GM10847 (cell line): ENCODE measurements around the gene APPBP2.

Experiments
- POLR2A ChIP-seq: IDR thresholded peaks from 2 replicates; pipeline ENCODE4 v1.6.1; 2011; ENCODE audit not compliant: insufficient read length; ENCODE audit errors: extremely low read depth

Gene APPBP2, protein sequence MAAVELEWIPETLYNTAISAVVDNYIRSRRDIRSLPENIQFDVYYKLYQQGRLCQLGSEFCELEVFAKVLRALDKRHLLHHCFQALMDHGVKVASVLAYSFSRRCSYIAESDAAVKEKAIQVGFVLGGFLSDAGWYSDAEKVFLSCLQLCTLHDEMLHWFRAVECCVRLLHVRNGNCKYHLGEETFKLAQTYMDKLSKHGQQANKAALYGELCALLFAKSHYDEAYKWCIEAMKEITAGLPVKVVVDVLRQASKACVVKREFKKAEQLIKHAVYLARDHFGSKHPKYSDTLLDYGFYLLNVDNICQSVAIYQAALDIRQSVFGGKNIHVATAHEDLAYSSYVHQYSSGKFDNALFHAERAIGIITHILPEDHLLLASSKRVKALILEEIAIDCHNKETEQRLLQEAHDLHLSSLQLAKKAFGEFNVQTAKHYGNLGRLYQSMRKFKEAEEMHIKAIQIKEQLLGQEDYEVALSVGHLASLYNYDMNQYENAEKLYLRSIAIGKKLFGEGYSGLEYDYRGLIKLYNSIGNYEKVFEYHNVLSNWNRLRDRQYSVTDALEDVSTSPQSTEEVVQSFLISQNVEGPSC

DNA sequence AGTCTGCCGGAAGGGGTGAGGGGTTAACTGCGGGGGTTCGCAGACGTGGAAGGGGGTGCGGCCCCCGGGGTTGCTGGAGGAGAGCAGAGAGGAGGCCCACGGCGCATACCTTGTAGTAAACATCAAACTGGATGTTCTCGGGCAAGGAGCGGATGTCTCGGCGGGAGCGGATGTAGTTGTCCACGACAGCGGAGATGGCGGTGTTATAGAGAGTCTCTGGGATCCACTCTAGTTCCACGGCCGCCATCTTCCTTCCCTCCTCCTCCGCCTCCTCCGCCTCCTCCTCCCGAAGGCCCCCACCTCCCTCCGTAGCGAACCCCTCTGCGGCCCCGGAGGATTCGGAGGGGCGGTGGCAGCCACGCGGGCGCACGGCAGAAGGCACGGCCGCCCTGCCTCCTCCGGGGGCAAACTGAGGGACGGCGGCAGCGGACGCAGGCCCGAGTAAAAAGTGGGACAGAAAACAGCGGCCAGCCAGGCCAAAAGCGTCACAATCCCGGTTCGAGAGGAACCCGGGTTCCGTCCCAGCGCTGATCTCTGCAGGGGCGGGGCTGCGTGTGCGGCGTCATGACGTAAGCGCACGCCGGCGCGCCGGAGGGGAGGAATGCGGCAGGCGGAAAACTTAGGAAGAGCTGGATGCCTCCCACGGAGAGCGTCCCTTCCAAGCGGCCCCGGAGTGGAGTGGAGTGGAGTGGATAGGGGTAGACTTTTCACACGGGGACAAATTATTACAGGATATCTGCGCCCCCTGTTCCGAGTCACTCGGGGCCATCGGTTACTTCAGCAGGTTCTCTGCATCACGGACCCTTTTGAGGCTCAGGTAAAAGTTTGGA, at the start of gene APPBP2:
TSS of gene APPBP2 (minus strand) at position 558 of the 830 bp plus-strand sequence. CDS start at position 247, 311 bp downstream.
- peak; percentile 72 for TF ChIP-seq POLR2A

DNA sequence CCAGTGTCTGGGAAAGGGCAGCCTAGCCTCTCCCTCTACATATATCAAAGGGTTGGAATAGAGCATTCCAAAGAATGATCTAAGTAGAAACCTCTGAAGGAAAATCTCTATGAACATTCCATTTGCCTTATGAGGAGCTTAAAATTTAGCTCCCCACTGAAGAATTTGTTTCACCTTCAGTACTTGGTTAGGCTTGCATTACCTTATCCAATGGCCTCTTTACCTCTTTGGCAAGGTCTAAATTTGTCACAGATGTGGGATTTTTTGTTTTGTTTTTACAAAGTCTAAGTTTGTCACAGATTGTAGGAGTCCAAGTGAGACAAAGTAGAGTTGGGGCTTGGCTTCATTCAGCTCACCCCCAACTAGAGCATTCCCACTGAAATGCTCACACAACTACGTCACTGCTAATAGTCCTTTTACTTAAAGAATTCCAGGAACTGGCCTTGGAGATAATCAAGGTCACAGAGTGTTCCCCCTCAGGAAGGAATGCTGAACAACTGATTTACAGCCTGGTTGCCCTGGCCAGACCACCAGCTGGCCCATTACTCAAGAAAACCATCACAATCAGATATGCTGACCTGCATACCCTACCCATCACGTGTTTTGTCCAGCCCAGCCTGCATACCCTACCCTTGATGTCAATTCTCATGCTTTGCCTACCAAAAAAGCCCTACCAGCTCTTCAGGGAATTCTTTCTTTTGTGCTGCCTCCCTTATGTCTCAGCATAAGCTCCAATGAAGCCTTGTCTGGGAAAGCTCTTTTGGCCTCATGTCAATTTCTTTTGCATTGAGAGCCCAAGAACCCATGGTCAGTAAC, 47.4 kb upstream of the APPBP2 start:
- TF ChIP-seq POLR2A = no peak

DNA sequence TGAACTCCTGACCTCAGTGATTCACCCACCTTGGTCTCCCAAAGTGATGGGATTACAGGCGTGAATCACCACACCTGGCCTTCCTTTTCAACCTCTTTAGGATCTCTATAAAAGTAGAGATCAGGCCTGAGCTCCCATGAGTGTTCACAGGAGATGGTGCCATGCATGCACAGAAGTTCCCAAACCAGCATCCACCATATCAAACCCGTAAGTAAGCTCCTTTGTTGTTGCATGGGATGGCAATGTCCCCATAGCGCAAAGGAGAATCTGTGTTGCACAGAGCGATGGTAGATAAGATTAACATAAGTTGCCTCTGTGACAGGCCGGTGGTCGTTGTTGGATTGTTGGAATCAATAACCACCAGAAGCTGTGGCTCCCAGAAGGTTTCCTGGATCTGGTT, 39.2 kb upstream of the APPBP2 start:
- TF ChIP-seq POLR2A = no peak

DNA sequence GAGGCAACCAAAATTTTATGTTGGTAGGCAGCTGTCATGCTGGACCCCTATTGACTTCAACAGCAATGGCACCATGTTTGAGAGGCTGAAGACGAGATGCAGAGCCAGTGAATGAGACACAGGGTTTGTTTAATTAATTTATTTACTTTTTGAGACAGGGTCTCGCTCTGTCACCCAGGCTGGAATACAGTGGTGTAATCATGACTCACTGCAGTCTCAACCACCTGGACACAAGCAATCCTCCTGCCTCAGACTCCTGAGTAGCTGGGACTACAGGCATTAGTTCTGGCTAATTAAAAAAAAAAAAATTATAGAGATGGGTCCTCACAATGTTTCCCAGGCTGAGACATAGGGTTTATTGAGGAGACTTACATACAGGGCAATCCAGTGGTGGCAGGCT, 37.7 kb upstream of the APPBP2 start:
- TF ChIP-seq POLR2A = no peak

DNA sequence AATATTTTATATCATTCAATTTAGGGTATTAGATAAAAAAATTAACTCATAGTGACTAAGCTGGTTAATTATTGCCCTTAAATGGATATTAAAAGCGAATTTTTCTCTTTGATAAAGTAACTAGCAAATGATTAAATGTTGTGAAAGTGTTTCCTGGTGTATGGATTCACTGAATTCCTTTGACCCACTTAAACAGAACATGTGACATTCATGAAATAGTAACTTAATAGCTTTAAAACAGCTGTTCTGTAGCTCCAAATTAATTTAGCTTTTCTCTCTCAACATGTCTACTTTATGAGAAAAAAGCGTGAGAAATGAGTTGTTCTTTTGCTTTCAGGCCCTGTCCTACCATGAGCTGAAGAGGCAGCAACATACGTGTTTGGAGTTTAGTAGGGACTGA, 36.4 kb upstream of the APPBP2 start:
- TF ChIP-seq POLR2A = no peak

DNA sequence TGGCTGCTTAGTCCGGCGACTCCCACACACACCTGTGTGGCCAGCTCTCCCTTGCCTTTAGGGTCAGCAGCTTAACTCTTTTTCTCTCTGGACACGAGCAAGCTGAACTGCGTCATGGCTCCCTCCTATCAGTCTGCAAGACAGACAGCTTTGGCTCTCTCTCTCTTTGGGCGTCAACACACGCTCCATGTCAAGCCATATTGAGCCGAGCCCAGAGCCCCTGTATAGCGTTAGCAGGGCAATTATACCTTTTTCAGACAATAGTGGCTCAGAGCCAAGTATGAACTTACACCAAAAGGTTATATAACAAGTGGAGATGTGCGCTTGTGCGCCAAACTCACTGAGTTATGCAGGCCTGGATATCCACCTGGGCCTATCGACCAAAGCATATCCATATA, 34.8 kb upstream of the APPBP2 start:
- TF ChIP-seq POLR2A = no peak

DNA sequence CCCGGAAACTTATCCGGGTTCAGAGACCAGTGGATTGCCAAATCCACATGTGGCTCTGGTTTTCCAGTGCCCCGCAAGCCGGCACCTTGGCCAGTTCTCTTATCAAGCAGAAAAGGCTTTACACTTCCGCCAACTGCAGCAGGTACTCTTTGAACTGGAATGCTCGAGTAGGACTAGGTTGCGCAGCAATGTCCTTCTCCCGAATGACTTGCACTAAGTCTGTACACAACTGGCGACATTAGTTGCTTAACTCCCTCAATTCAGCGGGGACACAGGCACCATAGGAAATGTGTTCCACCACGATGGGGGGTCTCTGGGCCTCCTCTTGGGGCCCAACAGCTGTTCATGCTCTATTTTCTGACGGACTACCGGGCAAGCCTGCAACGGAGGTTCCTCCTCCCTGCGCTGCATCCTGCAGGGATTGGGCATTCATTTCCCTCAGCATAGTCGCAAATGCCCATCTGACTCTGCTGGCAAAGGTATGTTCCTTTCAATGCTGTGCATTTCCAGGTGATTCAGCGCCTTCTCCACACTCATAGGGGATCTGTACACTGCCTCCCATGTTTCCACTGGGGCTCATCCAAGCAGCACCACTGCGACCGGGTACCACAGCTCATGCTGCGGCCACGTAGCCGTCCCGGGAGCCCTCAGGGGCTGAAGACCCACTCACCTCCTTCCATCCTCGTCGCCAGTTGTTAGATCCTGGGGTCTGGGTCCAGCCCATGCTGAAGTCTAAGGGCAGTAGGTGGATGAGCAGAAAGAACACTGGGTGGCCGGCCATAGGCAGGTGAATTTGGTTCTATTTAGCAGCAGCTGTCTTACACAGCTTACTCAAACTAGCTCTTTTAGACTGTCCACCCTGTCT, 34.2 kb upstream of the APPBP2 start:
- no peak for TF ChIP-seq POLR2A

DNA sequence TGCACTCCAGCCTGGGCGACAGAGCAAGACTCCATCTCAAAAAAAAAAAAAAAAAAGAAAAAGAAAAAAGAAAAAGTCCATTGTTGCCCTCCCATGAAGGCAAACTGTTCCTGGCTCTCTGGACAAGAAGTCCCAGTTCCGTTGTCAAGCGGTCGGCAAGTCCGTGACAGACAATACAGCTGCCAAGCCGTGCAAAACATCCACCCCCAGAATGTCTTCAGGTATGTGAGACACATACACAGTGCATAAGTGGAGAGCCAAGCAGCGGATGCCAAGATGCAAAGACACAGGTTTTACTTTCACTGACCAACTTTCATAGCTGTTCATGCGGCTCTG, 33.6 kb upstream of the APPBP2 start:
- TF ChIP-seq POLR2A = no peak

DNA sequence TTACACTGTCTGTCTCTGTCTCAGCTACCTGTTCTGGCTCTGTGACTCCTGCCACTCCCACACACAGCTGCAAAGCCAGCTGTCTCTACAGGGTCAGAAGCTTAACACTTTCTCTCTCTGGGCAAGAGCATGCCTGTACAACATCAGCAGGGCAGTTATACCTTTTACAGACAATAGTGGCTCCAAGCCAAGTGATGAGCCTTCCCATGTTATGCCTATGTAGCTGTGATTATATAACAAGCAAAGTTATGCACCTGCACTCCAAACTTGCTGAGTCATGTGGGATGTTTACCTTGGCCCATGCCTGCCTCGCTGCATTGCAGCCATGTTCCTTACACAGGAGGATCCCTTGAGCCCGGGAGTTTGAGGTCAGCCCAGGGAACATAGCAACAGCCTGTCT, 31.8 kb upstream of the APPBP2 start:
- TF ChIP-seq POLR2A = no peak

DNA sequence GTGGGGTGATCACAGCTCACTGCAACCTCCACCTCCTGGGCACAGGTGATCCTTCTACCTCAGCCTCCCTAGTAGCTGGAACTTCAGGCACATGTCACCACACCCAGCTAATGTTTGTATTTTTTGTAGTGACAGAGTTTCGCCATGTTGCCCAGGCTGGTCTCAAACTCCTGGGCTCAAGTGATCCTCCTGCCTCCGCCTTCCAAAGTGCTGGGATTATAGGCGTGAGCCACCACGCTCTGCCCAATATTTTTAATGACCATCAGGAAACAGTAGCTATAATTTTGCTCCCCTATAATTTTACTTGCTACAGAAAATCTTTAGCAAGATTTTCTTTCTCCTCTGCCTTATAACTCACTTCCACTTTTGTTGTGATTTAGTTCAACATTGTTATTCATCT, 29.7 kb upstream of the APPBP2 start:
- TF ChIP-seq POLR2A = no peak

DNA sequence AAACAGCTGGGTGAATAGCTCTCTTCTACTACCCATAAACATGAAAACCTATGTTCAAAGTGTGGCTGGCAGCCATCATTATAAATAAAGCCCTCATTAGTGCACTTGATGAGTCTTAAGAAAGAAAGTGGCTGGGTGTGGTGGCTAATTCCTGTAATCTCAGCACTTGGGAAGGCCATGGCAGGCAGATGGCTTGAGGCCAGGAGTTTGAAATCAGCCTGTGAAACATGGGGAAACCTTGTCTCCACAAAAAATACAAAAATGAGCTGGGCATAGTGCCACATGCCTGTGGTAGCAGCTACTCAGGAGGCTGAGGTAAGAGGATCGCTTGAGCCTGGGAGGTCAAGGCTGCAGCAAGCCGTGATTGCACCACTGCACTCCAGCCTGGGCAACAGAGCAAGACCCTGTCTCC, 28.3 kb upstream of the APPBP2 start:
- no peak for TF ChIP-seq POLR2A

DNA sequence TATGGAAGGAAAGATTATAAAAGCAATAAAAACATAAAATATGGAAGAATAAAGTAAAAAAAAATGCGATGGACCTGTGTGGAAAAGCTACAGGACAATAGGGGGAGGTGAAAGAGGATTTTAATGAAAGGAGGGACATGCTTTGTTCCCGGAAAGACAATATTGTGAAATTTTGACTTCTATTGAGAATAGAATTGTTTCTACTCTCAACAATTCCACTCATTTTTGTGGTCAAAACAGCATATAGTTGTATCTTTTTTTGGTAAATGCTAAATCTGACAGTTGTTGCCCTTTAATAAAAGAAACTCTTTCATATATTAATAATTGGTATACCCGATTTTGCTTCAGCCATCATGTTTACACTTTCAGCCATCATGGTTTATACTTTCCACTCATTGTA, 22.9 kb upstream of the APPBP2 start:
- no peak for TF ChIP-seq POLR2A

DNA sequence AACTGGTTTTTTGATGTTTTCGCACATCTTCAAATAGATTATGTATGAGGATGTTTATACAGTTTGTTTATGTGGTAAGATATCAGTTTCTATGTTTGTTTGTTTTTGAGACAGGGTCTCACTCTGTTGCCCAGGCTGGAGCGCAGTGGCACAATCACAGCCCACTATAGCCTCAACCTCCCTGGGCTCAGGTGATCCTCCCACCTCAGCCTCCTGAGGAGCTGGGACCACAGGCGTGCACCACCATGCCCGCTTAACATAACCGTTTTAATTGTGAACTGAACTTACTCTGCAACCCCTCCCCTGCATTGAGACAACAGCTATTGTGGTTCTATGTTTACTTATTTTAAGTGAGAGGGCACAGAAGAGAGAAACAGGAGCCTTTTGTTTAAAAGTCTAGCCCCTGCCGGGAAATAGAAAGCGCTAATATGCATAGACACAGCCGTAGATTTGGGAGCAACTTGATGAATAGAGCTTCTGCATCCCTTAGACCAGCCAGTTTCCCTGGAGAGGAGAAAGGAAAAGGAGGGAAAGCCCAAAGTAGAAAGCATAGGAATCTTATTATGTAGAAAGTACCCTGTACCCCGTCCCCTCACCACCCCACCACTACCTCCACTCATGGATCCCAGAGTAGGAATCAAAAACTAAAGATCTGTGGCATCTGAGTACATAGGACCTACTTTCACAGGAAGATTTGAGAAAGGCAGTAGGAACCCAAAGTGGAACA, 19.6 kb upstream of the APPBP2 start:
- no peak for TF ChIP-seq POLR2A

DNA sequence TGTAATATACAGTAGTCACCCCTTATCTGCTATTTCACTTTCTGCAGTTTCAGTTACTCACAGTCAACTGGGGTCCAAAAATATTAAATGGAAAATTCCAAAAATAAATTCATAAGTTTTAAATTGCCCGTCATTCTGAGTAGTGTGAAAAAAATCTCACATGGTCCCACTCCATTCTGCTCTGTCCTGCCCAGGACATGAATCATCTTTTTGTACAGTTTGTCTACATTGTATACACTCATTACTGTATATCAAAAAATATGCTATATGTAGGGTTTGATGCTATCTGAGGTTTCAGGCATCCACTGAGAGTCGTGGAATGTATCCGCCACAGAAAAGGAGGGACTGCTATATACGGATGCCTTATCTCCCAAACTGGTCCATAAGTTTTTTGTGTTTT, 16.0 kb upstream of the APPBP2 start:
- TF ChIP-seq POLR2A = no peak

DNA sequence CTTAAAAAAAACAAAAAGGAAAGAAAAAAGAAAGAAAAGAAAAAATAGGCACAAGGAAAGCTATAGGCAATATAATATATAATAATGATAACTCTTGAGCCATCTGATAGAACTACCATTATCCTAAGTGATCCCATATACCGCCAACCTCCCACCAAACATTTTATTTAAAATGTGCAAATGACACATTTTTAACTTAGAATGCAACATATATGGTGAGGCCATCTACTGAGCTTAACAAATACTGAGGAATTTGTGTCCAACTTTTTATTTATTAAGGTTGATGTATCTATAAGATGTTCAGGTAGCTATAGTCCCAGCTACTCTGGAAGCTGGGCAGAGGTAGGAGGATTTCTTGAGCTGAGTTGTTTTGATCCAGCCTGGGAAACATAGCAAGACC, 14.4 kb upstream of the APPBP2 start:
- TF ChIP-seq POLR2A = no peak
